Natural killer cell (primary cell): ENCODE measurements around the gene YWHAE. TPM values are rescaled to one million over a fixed set of nuclear protein-coding genes. Genes with fewer than 3 reads are reported as not detected.
"Not testable (repeated sequence)": the region's sequence is repeated elsewhere in the genome, so short reads cannot be mapped to it uniquely, and the experiment has no call there.

ENCODE experiments used
- ATAC-seq, 3 donors: fragments of 150-1000 bp in 2 of 3; fragments of 200-7000 bp in 1 of 3; cut with Tn5 transposase; 1 replicate in 1 of 3; 2 replicates in 2 of 3; pipeline ENCODE4 v1.10.0; 2021; ENCODE audit warnings: mild to moderate bottlenecking in 2 of 3, moderate library complexity in 2 of 3
- DNase-seq, 2 donors: peaks; one replicate each; pipeline versions ENCODE4 v3.0.0 to v3.0.0-alpha.2; 2013 to 2021; ENCODE audit warnings: mixed read lengths in 1 of 2
- H3K27ac ChIP-seq: one replicate; pipeline ENCODE4 v1.5.1; 2013; ENCODE audit warnings: mild to moderate bottlenecking, low read length
- H3K27me3 ChIP-seq: one replicate; pipeline ENCODE4 v1.6.1; 2013; ENCODE audit warnings: low read length; ENCODE audit not compliant: control insufficient read depth, insufficient read depth
- H3K36me3 ChIP-seq: one replicate; pipeline ENCODE4 v1.6.1; 2013; ENCODE audit warnings: low read length; ENCODE audit not compliant: control insufficient read depth, insufficient read depth
- H3K4me1 ChIP-seq: one replicate; pipeline ENCODE4 v1.6.1; 2013; ENCODE audit warnings: low read length; ENCODE audit not compliant: control insufficient read depth, insufficient read depth
- H3K4me3 ChIP-seq: one replicate; pipeline ENCODE4 v1.5.1; 2013; ENCODE audit warnings: low read length
- H3K9me3 ChIP-seq: one replicate; pipeline ENCODE4 v1.6.1; 2013; ENCODE audit warnings: low read length; ENCODE audit not compliant: control insufficient read depth, insufficient read depth
- H3K27ac Mint-ChIP-seq, 2 donors: one replicate each; pipeline ENCODE4 v1.8.0; 2022; ENCODE audit warnings: mild to moderate bottlenecking in 2 of 2, mixed read lengths in 2 of 2, moderate library complexity in 1 of 2
- H3K27me3 Mint-ChIP-seq, 2 donors: one replicate each; pipeline ENCODE4 v1.8.0; 2022; ENCODE audit warnings: low read depth in 2 of 2, mixed read lengths in 2 of 2
- H3K36me3 Mint-ChIP-seq: one replicate; pipeline ENCODE4 v1.8.0; 2022; ENCODE audit warnings: mixed read lengths
- H3K4me1 Mint-ChIP-seq, 2 donors: one replicate each; pipeline ENCODE4 v1.8.0; 2022; ENCODE audit warnings: mixed read lengths in 2 of 2
- H3K4me3 Mint-ChIP-seq: one replicate; pipeline ENCODE4 v1.8.0; 2022; ENCODE audit warnings: mild to moderate bottlenecking, moderate library complexity, mixed read lengths
- H3K9me3 Mint-ChIP-seq, 2 donors: one replicate each; pipeline ENCODE4 v1.8.0; 2022; ENCODE audit warnings: mixed read lengths in 2 of 2
- WGBS: methylation state at CpG from one replicate; pipeline ENCODE4 v1.1.7; 2013; ENCODE audit warnings: missing lambda C conversion rate; ENCODE audit not compliant: insufficient coverage; 5-methylcytosine and 5-hydroxymethylcytosine counted together
- intact Hi-C: fragments of 100-400 bp; cut with micrococcal nuclease; formaldehyde crosslinking; loops from one replicate; pipeline ENCODE4 v1.14.2; 2022
- total RNA-seq, 4 donors: library from RNA; stranded (reverse); fragments of 120-200 nt in 1 of 4; gene quantifications; one replicate each; pipeline versions ENCODE4 v1.2.3 to v1.2.4, GENCODE V29; 2013 to 2022
- TF ChIP-seq, protein P1 (sequence below): fragments of 200-600 bp; IDR thresholded peaks from one replicate; pipeline ENCODE4 v1.8.0; 2022; ENCODE audit warnings: antibody characterized with exemption

Gene YWHAE
- total RNA-seq, 3 donors from 2014 or later (not counting 1 experiment from before 2014, with no cell fraction given): 116 to 134 (median 132) TPM

- peaks cover 27% of the 10 kb centered on the region for H3K4me1 ChIP-seq
- Mint-ChIP-seq H3K4me3 (peak overlapping the region; percentile 99), H3K36me3 (no peaks in the 10 kb centered on the region), H3K27me3 (no peaks in the 10 kb centered on the region), H3K27ac (peak overlapping the region; percentile 98), H3K4me1 (peaks cover 47 to 62% of the 10 kb centered on the region in 2 donors), H3K9me3 (no peaks in the 10 kb centered on the region)
- no CpG with 5 or more reads among the region's 2 CpGs for WGBS
- no peaks in the 10 kb centered on the region for H3K36me3 ChIP-seq
- no peak overlapping the region for H3K4me3 ChIP-seq
- H3K27ac ChIP-seq: peak overlapping the region; percentile 13
- DNase-seq (peak in 1 of 2 donors; percentile 30), ATAC-seq (no peak)
- intact Hi-C loops: loop anchor here (2.0 kb wide), 1 partner anchor 33 kb away; no protein-coding TSS in a partner anchor
- no peaks in the 10 kb centered on the region for H3K27me3 ChIP-seq
- no peaks in the 10 kb centered on the region for H3K9me3 ChIP-seq
- TF ChIP-seq, protein P1, sequence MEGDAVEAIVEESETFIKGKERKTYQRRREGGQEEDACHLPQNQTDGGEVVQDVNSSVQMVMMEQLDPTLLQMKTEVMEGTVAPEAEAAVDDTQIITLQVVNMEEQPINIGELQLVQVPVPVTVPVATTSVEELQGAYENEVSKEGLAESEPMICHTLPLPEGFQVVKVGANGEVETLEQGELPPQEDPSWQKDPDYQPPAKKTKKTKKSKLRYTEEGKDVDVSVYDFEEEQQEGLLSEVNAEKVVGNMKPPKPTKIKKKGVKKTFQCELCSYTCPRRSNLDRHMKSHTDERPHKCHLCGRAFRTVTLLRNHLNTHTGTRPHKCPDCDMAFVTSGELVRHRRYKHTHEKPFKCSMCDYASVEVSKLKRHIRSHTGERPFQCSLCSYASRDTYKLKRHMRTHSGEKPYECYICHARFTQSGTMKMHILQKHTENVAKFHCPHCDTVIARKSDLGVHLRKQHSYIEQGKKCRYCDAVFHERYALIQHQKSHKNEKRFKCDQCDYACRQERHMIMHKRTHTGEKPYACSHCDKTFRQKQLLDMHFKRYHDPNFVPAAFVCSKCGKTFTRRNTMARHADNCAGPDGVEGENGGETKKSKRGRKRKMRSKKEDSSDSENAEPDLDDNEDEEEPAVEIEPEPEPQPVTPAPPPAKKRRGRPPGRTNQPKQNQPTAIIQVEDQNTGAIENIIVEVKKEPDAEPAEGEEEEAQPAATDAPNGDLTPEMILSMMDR: no peak
Observed at GRCh38 chr17:1398028-1398427, 2.0 kb downstream of the YWHAE start.

- intact Hi-C loops, H3K27me3 Mint-ChIP-seq, H3K36me3 Mint-ChIP-seq, H3K9me3 Mint-ChIP-seq, H3K36me3 ChIP-seq, H3K9me3 ChIP-seq, ATAC-seq, H3K4me3 ChIP-seq, H3K27ac ChIP-seq, DNase-seq, H3K27me3 ChIP-seq: not testable (repeated sequence)
- H3K4me1 Mint-ChIP-seq: peaks cover 60 to 79% of the 10 kb centered on the region in 2 donors
- peak overlapping the region; percentile 98 for H3K27ac Mint-ChIP-seq
- H3K4me3 Mint-ChIP-seq: peak overlapping the region; percentile 17
- 92% methylated on average over 22 of the region's 26 CpGs for WGBS
- peaks cover 44% of the 10 kb centered on the region for H3K4me1 ChIP-seq
Observed at GRCh38 chr17:1395876-1396665, 4.0 kb downstream of the YWHAE start.

DNA sequence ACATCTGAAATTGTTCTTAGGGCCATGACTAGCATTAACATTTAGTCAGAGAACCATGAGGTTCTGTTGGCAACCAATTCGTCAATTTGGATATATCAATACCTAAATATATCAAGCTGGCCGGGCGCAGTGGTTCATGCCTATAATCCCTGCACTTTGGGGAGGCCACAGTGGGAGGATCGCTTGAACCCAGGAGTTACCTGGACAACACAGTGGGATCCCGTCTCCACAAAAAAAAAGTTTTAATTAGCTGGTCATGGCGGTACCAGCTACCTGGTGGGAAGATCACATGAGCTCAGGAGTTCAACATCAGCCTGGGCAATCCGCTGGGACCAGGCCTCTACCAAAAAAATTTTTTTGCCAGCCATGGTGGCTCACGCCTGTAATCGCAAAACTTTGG is 8.4 kb downstream of the YWHAE start:
- H3K4me3 Mint-ChIP-seq: no peak overlapping the region
- TF ChIP-seq, protein P1: no peak
- DNase-seq (no peak), ATAC-seq (no peak)
- Histone ChIP-seq H3K9me3 (no peaks in the 10 kb centered on the region), H3K36me3 (no peaks in the 10 kb centered on the region), H3K4me1 (peaks cover 49% of the 10 kb centered on the region), H3K27ac (no peak overlapping the region), H3K27me3 (no peaks in the 10 kb centered on the region), H3K4me3 (no peak overlapping the region)
- peak overlapping the region; percentile 74 to 83 for H3K27ac Mint-ChIP-seq
- no peaks in the 10 kb centered on the region for H3K27me3 Mint-ChIP-seq
- H3K36me3 Mint-ChIP-seq: no peaks in the 10 kb centered on the region
- H3K9me3 Mint-ChIP-seq: no peaks in the 10 kb centered on the region
- WGBS: 91% methylated on average over 9 of the region's 9 CpGs
- H3K4me1 Mint-ChIP-seq: peaks cover 57 to 79% of the 10 kb centered on the region in 2 donors
- intact Hi-C loops: loop anchor here (2.0 kb wide), 1 partner anchor 15 kb away; no protein-coding TSS in a partner anchor
